T-helper 22 cell (primary cell): Measurements from ENCODE around the gene GPC6.

Experiments
- DNase-seq: peaks from one replicate; pipeline ENCODE4 v3.0.0-alpha.2; 2020; ENCODE audit warnings: low read depth

Gene GPC6

GRCh38 chr13:94415500-94416237 lies 1189.1 kb downstream of the GPC6 start:
- no peak for DNase-seq

- no peak for DNase-seq
Observed at GRCh38 chr13:94416454-94417080, 1190.0 kb downstream of the GPC6 start.

- no peak for DNase-seq
Observed at GRCh38 chr13:94417294-94417693, 1190.7 kb downstream of the GPC6 start.

GRCh38 chr13:94419304-94419924 lies 1192.8 kb downstream of the GPC6 start:
- DNase-seq = no peak

DNA sequence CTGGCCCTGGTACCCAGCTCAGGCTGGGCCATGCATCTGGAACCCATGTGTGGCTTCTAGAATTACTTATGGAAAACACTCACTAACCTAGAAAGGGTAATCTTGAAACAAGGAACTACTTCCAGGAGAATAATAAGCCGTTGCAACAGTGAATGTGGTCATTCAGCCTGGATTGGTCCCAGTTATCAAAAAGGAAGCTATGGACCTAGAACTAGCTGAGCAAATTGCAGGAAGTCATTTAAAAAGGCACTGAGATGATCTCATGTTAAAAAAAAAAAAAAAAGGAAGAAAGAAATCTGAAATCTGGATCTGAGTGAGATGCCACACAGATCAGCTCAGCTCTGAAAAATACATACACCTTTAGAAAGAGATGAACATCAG lies 1193.3 kb downstream of the GPC6 start:
- DNase-seq = no peak

GRCh38 chr13:94427313-94427953 lies 1200.8 kb downstream of the GPC6 start:
- no peak for DNase-seq

- DNase-seq = no peak
Observed at GRCh38 chr13:94431574-94431973, 1205.0 kb downstream of the GPC6 start.

GRCh38 chr13:94431987-94432386 lies 1205.4 kb downstream of the GPC6 start:
- DNase-seq = no peak

GRCh38 chr13:94433055-94433961 lies 1206.7 kb downstream of the GPC6 start:
- DNase-seq = no peak

- DNase-seq = no peak
Observed at GRCh38 chr13:94435604-94436226, 1209.1 kb downstream of the GPC6 start.

DNA sequence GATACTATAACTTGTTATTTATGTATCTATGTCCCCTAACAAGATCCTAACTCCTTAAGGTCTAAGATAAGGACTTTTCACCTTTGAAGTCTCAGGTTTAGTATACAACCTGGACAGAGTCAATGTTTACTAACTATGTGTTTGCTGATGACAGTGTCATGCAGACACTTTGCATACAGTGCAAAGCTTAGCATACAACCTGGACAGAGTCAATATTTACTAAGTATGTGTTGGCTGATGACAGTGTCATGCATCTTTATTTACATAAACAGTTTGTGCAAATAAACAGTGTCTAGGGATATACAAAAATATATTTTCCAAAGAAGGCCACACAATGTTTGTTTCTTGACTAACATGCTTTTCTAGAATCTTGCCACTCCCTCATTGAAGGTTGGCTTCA lies 1218.2 kb downstream of the GPC6 start:
- DNase-seq = no peak

GRCh38 chr13:94454334-94454733 lies 1227.7 kb downstream of the GPC6 start:
- no peak for DNase-seq

DNA sequence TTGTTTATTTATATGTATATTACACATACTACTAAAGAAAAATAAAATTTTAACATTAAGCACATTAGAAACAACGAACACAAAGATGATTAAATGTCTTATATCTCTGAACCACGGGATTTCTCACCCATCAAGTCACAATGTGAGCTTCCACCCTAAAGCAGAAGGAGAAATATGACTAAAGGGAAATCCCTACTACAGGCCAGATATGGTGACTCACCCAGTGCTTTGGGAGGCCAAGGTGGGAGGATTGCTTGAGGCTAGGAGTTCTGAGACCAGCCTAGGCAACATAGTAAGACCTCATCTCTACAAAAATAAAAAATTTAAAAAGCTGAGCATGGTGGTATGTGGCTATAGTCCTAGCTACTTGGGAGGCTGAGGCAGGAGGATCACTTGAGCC lies 1228.3 kb downstream of the GPC6 start:
- DNase-seq = no peak

DNA sequence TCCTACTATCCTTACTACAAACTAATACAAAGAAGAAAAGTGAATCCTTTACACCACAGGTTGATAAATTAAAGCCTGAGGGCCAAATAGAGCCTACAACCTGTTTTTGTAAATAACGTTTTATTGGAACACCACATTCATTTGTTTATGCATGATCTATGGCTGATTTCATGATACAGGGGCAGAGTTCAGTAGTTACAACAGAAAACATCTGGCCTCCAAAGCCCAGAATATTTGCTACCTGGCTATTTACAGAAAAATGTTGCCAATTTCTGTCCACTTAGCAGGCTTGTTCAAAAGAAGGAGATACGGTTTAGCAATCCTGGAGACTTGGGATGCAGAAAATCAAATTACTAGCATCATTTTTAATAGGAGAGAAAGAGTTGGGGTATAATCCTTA lies 1228.8 kb downstream of the GPC6 start:
- DNase-seq = no peak
